IMR-90 (cell line): ENCODE measurements around the gene PNKP. TPM values are rescaled to one million over a fixed set of nuclear protein-coding genes. Genes with fewer than 3 reads are reported as not detected.
A peak's percentile ranks its signal among the peaks of the same experiment; 100 is the strongest.

ENCODE experiments used
- ATAC-seq: fragments of 200-7000 bp; cut with Tn5 transposase; 2 replicates; pipeline ENCODE4 v1.9.1; 2020; ENCODE audit warnings: low read depth, mild to moderate bottlenecking, moderate library complexity
- BruUV-seq: library from RNA; stranded (reverse); fragments of 400-500 nt; replicated peaks from 2 replicates; lab custom pipeline; 2021; lab: Mats Ljungman, UMichigan
- CTCF ChIA-PET: fragments of 300-600 bp; formaldehyde crosslinking; extraction: SDS; loops from one replicate; lab custom pipeline; 2021; ENCODE audit warnings: antibody characterized with exemption; lab: Yijun Ruan, JAX
- POLR2A ChIA-PET: fragments of 300-600 bp; sonication (Branson Sonifier 250); formaldehyde crosslinking; loops from one replicate; lab custom pipeline; 2022; ENCODE audit warnings: antibody characterized with exemption; ENCODE audit not compliant: unreplicated experiment; lab: Charles Lee
- DNase-seq: peaks from one replicate; pipeline ENCODE4 v3.0.0; 2013
- H2AFZ ChIP-seq: replicated peaks from 2 replicates; pipeline ENCODE3; 2013; ENCODE audit warnings: low read length, mild to moderate bottlenecking; ENCODE audit not compliant: poor library complexity
- H2AK5ac ChIP-seq: 2 replicates; pipeline ENCODE4 v1.6.1; 2013; ENCODE audit warnings: low read depth, low read length, inconsistent platforms
- H2AK9ac ChIP-seq: replicated peaks from 2 replicates; pipeline ENCODE3; 2013; ENCODE audit warnings: mild to moderate bottlenecking, low read depth, low read length, moderate library complexity; ENCODE audit not compliant: poor library complexity
- H2BK120ac ChIP-seq: 2 replicates; pipeline ENCODE4 v1.6.1; 2013; ENCODE audit warnings: low read depth, low read length, inconsistent platforms
- H2BK15ac ChIP-seq: 3 replicates; pipeline ENCODE4 v1.6.1; 2013; ENCODE audit warnings: low read depth, low read length, inconsistent platforms
- H2BK20ac ChIP-seq: 2 replicates; pipeline ENCODE4 v1.6.1; 2013; ENCODE audit warnings: low read depth, mild to moderate bottlenecking, inconsistent platforms, low read length, moderate library complexity
- H2BK5ac ChIP-seq: 2 replicates; pipeline ENCODE4 v1.6.1; 2013; ENCODE audit warnings: mild to moderate bottlenecking, low read depth, low read length, inconsistent platforms; ENCODE audit not compliant: poor library complexity, severe bottlenecking
- H3K14ac ChIP-seq: replicated peaks from 2 replicates; pipeline ENCODE4 v1.6.1; 2013; ENCODE audit warnings: low read depth, low read length, inconsistent platforms
- H3K18ac ChIP-seq: 2 replicates; pipeline ENCODE4 v1.6.1; 2013; ENCODE audit warnings: low read depth, low read length, control low read depth
- H3K23ac ChIP-seq: 2 replicates; pipeline ENCODE4 v1.6.1; 2013; ENCODE audit warnings: low read depth, low read length, inconsistent platforms
- H3K27ac ChIP-seq: 2 replicates; pipeline ENCODE4 v1.5.1; 2013; ENCODE audit warnings: mild to moderate bottlenecking, control low read depth, low read length; ENCODE audit not compliant: insufficient read depth
- H3K27me3 ChIP-seq: 2 replicates; pipeline ENCODE4 v1.6.1; 2013; ENCODE audit warnings: low read length; ENCODE audit not compliant: control insufficient read depth, insufficient read depth
- H3K36me3 ChIP-seq: 2 replicates; pipeline ENCODE4 v1.6.1; 2013; ENCODE audit warnings: low read length, mixed read lengths; ENCODE audit not compliant: control insufficient read depth, insufficient read depth
- H3K4ac ChIP-seq: 2 replicates; pipeline ENCODE4 v1.6.1; 2013; ENCODE audit warnings: low read depth, low read length, inconsistent platforms
- H3K4me1 ChIP-seq: 2 replicates; pipeline ENCODE4 v1.6.1; 2013; ENCODE audit warnings: low read length, mixed read lengths; ENCODE audit not compliant: control insufficient read depth, insufficient read depth
- H3K4me2 ChIP-seq: 2 replicates; pipeline ENCODE4 v1.6.1; 2013; ENCODE audit warnings: low read depth, mild to moderate bottlenecking, control low read depth, low read length, moderate library complexity
- H3K4me3 ChIP-seq: 2 replicates; pipeline ENCODE4 v1.5.1; 2013; ENCODE audit warnings: low read depth, mild to moderate bottlenecking, control low read depth, low read length, moderate library complexity; ENCODE audit not compliant: insufficient read depth
- H3K56ac ChIP-seq: 2 replicates; pipeline ENCODE4 v1.6.1; 2013; ENCODE audit warnings: low read length, inconsistent platforms; ENCODE audit not compliant: insufficient read depth; ENCODE audit errors: extremely low read depth
- H3K79me1 ChIP-seq, 2 experiments: 2 replicates each; pipeline ENCODE4 v1.6.1; 2013; ENCODE audit warnings: low read length in 2 of 2, inconsistent platforms in 1 of 2, low read depth in 1 of 2
- H3K9ac ChIP-seq: 2 replicates; pipeline ENCODE4 v1.6.1; 2013; ENCODE audit warnings: low read depth, low read length, control low read depth
- H3K9me1 ChIP-seq: 2 replicates; pipeline ENCODE4 v1.6.1; 2013; ENCODE audit warnings: low read length, inconsistent platforms; ENCODE audit not compliant: insufficient read depth
- H3K9me3 ChIP-seq: 2 replicates; pipeline ENCODE4 v1.6.1; 2013; ENCODE audit warnings: low read length; ENCODE audit not compliant: control insufficient read depth, insufficient read depth
- H4K20me1 ChIP-seq: 2 replicates; pipeline ENCODE4 v1.6.1; 2013; ENCODE audit warnings: low read length, inconsistent platforms; ENCODE audit not compliant: insufficient read depth
- H4K5ac ChIP-seq: 2 replicates; pipeline ENCODE4 v1.6.1; 2013; ENCODE audit warnings: mild to moderate bottlenecking, low read depth, low read length, control low read depth
- H4K8ac ChIP-seq, 2 experiments: 2 replicates each; pipeline ENCODE4 v1.6.1; 2013; ENCODE audit warnings: low read depth in 2 of 2, low read length in 2 of 2, control low read depth in 1 of 2, inconsistent platforms in 1 of 2
- H4K91ac ChIP-seq: 2 replicates; pipeline ENCODE4 v1.6.1; 2013; ENCODE audit warnings: low read depth, low read length, inconsistent platforms; ENCODE audit not compliant: insufficient read depth
- CEBPB ChIP-seq: IDR thresholded peaks from 2 replicates; pipeline ENCODE4 v1.6.1; 2012; ENCODE audit warnings: low read depth, low read length, improper control_type of control experiment
- CHD1 ChIP-seq: IDR thresholded peaks from 2 replicates; pipeline ENCODE4 v1.6.1; 2012; ENCODE audit warnings: low read depth, low read length, improper control_type of control experiment
- CTCF ChIP-seq: conservative IDR thresholded peaks from 2 replicates; pipeline ENCODE4 v1.5.1; 2012; ENCODE audit warnings: mild to moderate bottlenecking, low read depth, low read length, improper control_type of control experiment
- ELK1 ChIP-seq: fragments of 150-350 bp; IDR thresholded peaks from 2 replicates; pipeline ENCODE4 v1.6.1; 2016; ENCODE audit warnings: low read depth, mild to moderate bottlenecking, low read length, moderate library complexity, borderline replicate concordance
- FOS ChIP-seq: fragments of 150-350 bp; IDR thresholded peaks from 2 replicates; pipeline ENCODE4 v1.6.1; 2016; ENCODE audit warnings: low read depth, low read length
- MAZ ChIP-seq: IDR thresholded peaks from 2 replicates; pipeline ENCODE4 v1.6.1; 2012; ENCODE audit warnings: low read depth, mild to moderate bottlenecking, low read length, improper control_type of control experiment, moderate library complexity, borderline replicate concordance
- MXI1 ChIP-seq: IDR thresholded peaks from 2 replicates; pipeline ENCODE4 v1.6.1; 2012; ENCODE audit warnings: low read depth, mild to moderate bottlenecking, low read length, moderate library complexity, borderline replicate concordance
- NFE2L2 ChIP-seq: fragments of 150-350 bp; IDR thresholded peaks from 2 replicates; pipeline ENCODE4 v1.6.1; 2016; ENCODE audit warnings: low read depth, mild to moderate bottlenecking, low read length
- RAD21 ChIP-seq: IDR thresholded peaks from 2 replicates; pipeline ENCODE4 v1.6.1; 2012; ENCODE audit warnings: low read length, improper control_type of control experiment
- RCOR1 ChIP-seq: IDR thresholded peaks from 2 replicates; pipeline ENCODE4 v1.6.1; 2012; ENCODE audit warnings: mild to moderate bottlenecking, low read length, improper control_type of control experiment; ENCODE audit not compliant: insufficient replicate concordance
- RFX5 ChIP-seq: IDR thresholded peaks from 2 replicates; pipeline ENCODE4 v1.8.0; 2012; ENCODE audit warnings: low read depth, mild to moderate bottlenecking, low read length, moderate library complexity
- SMC3 ChIP-seq: fragments of 150-350 bp; IDR thresholded peaks from 2 replicates; pipeline ENCODE4 v1.6.1; 2016; ENCODE audit warnings: low read depth, mild to moderate bottlenecking, antibody characterized with exemption, low read length, moderate library complexity
- USF2 ChIP-seq: fragments of 150-350 bp; IDR thresholded peaks from 2 replicates; pipeline ENCODE4 v1.6.1; 2017; ENCODE audit warnings: mild to moderate bottlenecking, antibody characterized with exemption, low read length, low read depth
- WGBS, 2 experiments: methylation state at CpG; one replicate each; pipeline versions ENCODE4 v1.1.5 to v1.1.7; 2013; ENCODE audit warnings: missing lambda C conversion rate in 2 of 2; ENCODE audit not compliant: insufficient read length in 1 of 2; ENCODE audit errors: extremely low coverage in 2 of 2; 5-methylcytosine and 5-hydroxymethylcytosine counted together
- dilution Hi-C: fragments of 300-500 bp; cut with HindIII; formaldehyde crosslinking; loops from one replicate; pipeline ENCODE4 v1.14.3; 2018; ENCODE audit warnings: low sequenced_read_pairs; ENCODE audit not compliant: unreplicated experiment
- in situ Hi-C: fragments of 300-500 bp; cut with MboI; formaldehyde crosslinking; loops from 3 replicates; pipeline ENCODE4 v1.14.3; 2019; ENCODE audit warnings: low sequenced_read_pairs, inconsistent platforms, mixed read lengths
- intact Hi-C: fragments of 100-400 bp; cut with micrococcal nuclease; formaldehyde crosslinking; loops from 2 replicates; pipeline ENCODE4 v1.10.0; 2022
- polyA plus RNA-seq, 3 experiments: library from polyadenylated mRNA; depleted of rRNA; stranded (reverse); fragments of >200 nt; gene quantifications; 2 replicates each; pipeline ENCODE4 v1.2.3, GENCODE V29; 2012; ENCODE audit warnings: low replicate concordance in 1 of 3
- total RNA-seq: library from RNA; depleted of rRNA; stranded (reverse); fragments of >200 nt; gene quantifications from 2 replicates; pipeline ENCODE4 v1.2.3, GENCODE V29; 2012

PNKP gene
- total and polyA plus RNA-seq, 2 of the 4 experiments (the other 2 are of a cell fraction) = 14.2 to 25.0 TPM

GRCh38 chr19:49849433-49850220, 17.7 kb downstream of the PNKP start:
- BruUV-seq = TSS peak; percentile 20

More at GRCh38 chr19:49849433-49850220, 17.7 kb downstream of the PNKP start:
- Histone ChIP-seq H3K9me3 (no peaks in the 10 kb centered on the region), H3K23ac (no peak overlapping the region), H2BK5ac (no peak overlapping the region), H3K9ac (no peak overlapping the region), H2BK15ac (no peak overlapping the region), H3K27me3 (no peaks in the 10 kb centered on the region), H3K36me3 (peaks cover 6% of the 10 kb centered on the region; the same call in 1 of the 2 replicates), H3K4me1 (peaks cover 16% of the 10 kb centered on the region), H3K4me2 (peak overlapping the region; percentile 90), H3K9me1 (peaks cover 15% of the 10 kb centered on the region), H2AK5ac (peak overlapping the region; percentile 22), H3K27ac (no peak overlapping the region), H2AK9ac (no peak overlapping the region), H2AFZ (no peak overlapping the region), H2BK20ac (no peak overlapping the region), H3K18ac (no peak overlapping the region), H3K4ac (peak overlapping the region; percentile 47; the same call in 1 of the 2 replicates), H3K14ac (0 out of 2 replicates have a peak overlapping the region, but pooled peaks have one; percentile 20), H4K91ac (no peak overlapping the region), H4K8ac (peak overlapping the region; percentile 75 to 94; a peak in 2 of 4 replicates), H3K4me3 (no peak overlapping the region), H2BK120ac (no peak overlapping the region), H4K20me1 (peaks cover 39% of the 10 kb centered on the region), H3K56ac (no peak overlapping the region), H3K79me1 (peaks cover 27 to 73% of the 10 kb centered on the region in 2 experiments), H4K5ac (peak overlapping the region; percentile 66; the same call in 1 of the 2 replicates)
- DNase-seq (no peak), ATAC-seq (no peak)
- intact Hi-C loops (loop anchor here (2.0 kb wide), 1 partner anchor 31 kb away; the partner anchor contains the start of gene MED25), dilution Hi-C loops (no loop called here), in situ Hi-C loops (loop anchor here (10.0 kb wide), 1 partner anchor 165 kb away; the partner anchor contains the start of gene ADM5)
- ChIA-PET CTCF (no interaction called here), POLR2A (interaction anchor here (0.9 kb wide), 1 partner anchor 209 kb away, joined by 4 read pairs; no protein-coding TSS in a partner anchor)
- WGBS, 2 experiments = 91% methylated on average over 13 of the region's 15 CpGs; no CpG with 5 or more reads in 1 of the 2 experiments
- TF ChIP-seq RAD21 (no peak), CEBPB (no peak), ELK1 (no peak), RFX5 (no peak), NFE2L2 (no peak), CHD1 (no peak), USF2 (no peak), RCOR1 (no peak), MXI1 (no peak), MAZ (no peak), FOS (no peak), SMC3 (no peak), CTCF (no peak)
